Stomach smooth muscle (tissue), 2 donors: ENCODE measurements around the gene MKKS.

Experiments used
- H3K27ac ChIP-seq: one replicate; pipeline ENCODE4 v1.7.0; 2013; ENCODE audit warnings: mild to moderate bottlenecking, low read length, inconsistent platforms
- H3K27me3 ChIP-seq, 2 donors: one replicate each; pipeline ENCODE4 v1.7.0; 2013; ENCODE audit warnings: low read length in 2 of 2; ENCODE audit not compliant: insufficient read depth in 2 of 2, control insufficient read depth in 1 of 2
- H3K36me3 ChIP-seq, 2 donors: one replicate each; pipeline ENCODE4 v1.7.0; 2013; ENCODE audit warnings: low read length in 2 of 2; ENCODE audit not compliant: control insufficient read depth in 2 of 2, insufficient read depth in 2 of 2
- H3K4me1 ChIP-seq: one replicate; pipeline ENCODE4 v1.7.0; 2013; ENCODE audit warnings: low read length; ENCODE audit not compliant: control insufficient read depth, insufficient read depth
- H3K4me3 ChIP-seq, 2 donors: one replicate each; pipeline ENCODE4 v1.7.0; 2013; ENCODE audit warnings: low read length in 2 of 2
- H3K9ac ChIP-seq, 2 donors: one replicate each; pipeline ENCODE4 v1.7.0; 2013; ENCODE audit warnings: low read length in 2 of 2, mild to moderate bottlenecking in 1 of 2
- H3K9me3 ChIP-seq, 2 donors: one replicate each; pipeline ENCODE4 v1.7.0; 2013; ENCODE audit warnings: low read length in 2 of 2; ENCODE audit not compliant: control insufficient read depth in 2 of 2
- donor health status: healthy.
- donor health status: Pancreatic carcinoma.

The MKKS gene

DNA sequence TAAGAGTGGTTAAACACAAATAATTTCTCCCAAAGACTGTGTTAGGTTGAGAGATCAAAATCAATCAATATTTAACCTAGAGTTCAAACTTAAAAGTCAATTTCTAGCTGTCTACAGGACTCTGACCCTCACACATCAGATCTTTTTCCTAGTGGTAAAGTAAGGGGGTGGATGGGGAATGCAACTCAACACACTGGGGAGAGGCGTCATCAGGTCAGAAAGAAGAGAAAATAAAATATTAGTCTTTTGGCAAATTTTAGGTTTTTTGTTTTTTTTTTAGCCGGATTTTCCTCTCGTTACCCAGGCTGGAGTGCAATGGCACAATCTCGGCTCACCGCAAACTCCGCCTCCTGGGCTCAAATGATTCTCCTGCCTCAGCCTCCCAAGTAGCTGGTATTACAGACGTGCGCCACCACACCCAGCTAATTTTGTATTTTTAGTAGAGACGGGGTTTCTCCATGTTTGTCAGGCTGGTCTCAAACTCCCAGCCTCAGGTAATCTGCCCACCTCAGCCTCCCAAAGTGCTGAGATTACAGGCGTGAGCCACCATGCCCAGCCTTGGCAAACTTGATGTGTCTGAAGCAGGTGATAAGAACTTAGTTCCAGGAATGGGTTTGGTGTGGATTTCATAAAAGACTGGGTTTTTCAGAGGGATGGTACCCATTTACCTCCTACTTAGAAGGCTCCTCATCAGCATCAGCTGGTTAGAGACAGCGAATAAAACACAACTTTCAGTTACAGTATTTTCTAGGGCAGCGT lies 65.9 kb downstream of the MKKS start:
- Histone ChIP-seq H3K9ac (no peak overlapping the region), H3K27me3 (no peaks in the 10 kb centered on the region), H3K9me3 (no peaks in the 10 kb centered on the region), H3K27ac (no peak overlapping the region), H3K4me1 (no peaks in the 10 kb centered on the region), H3K36me3 (no peaks in the 10 kb centered on the region), H3K4me3 (no peak overlapping the region)

DNA sequence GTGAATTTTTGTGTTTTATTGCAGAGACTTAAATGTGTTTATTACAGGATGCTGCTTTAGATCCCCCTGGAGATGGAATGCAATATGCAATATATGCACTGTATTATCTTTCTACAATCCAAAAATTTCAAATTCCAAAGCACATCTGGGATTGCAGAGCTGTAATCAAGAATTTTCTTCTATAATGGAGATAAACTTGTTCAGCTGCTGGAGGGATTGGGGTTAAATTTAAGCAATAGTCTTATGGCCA lies 66.4 kb downstream of the MKKS start:
- H3K27ac ChIP-seq = no peak overlapping the region
- no peaks in the 10 kb centered on the region for H3K9me3 ChIP-seq
- H3K9ac ChIP-seq = no peak overlapping the region
- H3K27me3 ChIP-seq = no peaks in the 10 kb centered on the region
- no peak overlapping the region for H3K4me3 ChIP-seq
- no peaks in the 10 kb centered on the region for H3K36me3 ChIP-seq
- no peaks in the 10 kb centered on the region for H3K4me1 ChIP-seq

- H3K4me3 ChIP-seq = no peak overlapping the region
- no peaks in the 10 kb centered on the region for H3K36me3 ChIP-seq
- no peak overlapping the region for H3K27ac ChIP-seq
- no peak overlapping the region for H3K9ac ChIP-seq
- no peaks in the 10 kb centered on the region for H3K9me3 ChIP-seq
- H3K4me1 ChIP-seq = no peaks in the 10 kb centered on the region
- no peaks in the 10 kb centered on the region for H3K27me3 ChIP-seq
Measured at GRCh38 chr20:10366898-10367692, 66.9 kb downstream of the MKKS start.

DNA sequence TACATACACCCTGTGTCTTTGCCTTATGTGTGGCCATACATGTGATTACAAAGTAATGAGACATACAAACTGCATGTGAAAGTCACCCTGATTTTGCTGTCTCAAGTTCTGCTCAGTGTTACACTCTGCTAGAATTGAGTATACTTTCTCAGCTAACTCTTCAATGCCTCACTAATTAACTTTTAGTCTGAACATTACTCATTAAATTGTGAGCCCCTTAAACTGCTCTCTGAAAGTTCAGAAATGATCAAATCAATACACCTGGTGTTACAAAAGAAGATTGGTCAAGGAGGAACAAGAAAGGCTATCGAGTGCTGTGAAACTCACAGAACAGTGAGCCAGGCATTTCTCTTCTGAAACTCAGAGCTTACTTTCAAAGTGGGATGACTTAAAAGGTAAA lies 71.3 kb downstream of the MKKS start:
- H3K27me3 ChIP-seq = no peaks in the 10 kb centered on the region
- H3K27ac ChIP-seq = no peak overlapping the region

GRCh38 chr20:10360878-10361277 lies 73.1 kb downstream of the MKKS start:
- H3K36me3 ChIP-seq = no peaks in the 10 kb centered on the region
- no peak overlapping the region for H3K9ac ChIP-seq
- no peaks in the 10 kb centered on the region for H3K9me3 ChIP-seq
- H3K4me3 ChIP-seq = no peak overlapping the region
- H3K27me3 ChIP-seq = no peaks in the 10 kb centered on the region
- no peaks in the 10 kb centered on the region for H3K4me1 ChIP-seq
- no peak overlapping the region for H3K27ac ChIP-seq

More for the DNA sequence above, 71.3 kb downstream of the MKKS start:
- H3K4me3 ChIP-seq = no peak overlapping the region
- no peaks in the 10 kb centered on the region for H3K36me3 ChIP-seq
- no peak overlapping the region for H3K9ac ChIP-seq
- no peaks in the 10 kb centered on the region for H3K9me3 ChIP-seq
- no peaks in the 10 kb centered on the region for H3K4me1 ChIP-seq

GRCh38 chr20:10359621-10360040 lies 74.4 kb downstream of the MKKS start:
- H3K9ac ChIP-seq = no peak overlapping the region
- H3K4me3 ChIP-seq = no peak overlapping the region
- no peak overlapping the region for H3K27ac ChIP-seq
- no peaks in the 10 kb centered on the region for H3K36me3 ChIP-seq
- no peaks in the 10 kb centered on the region for H3K27me3 ChIP-seq
- H3K4me1 ChIP-seq = no peaks in the 10 kb centered on the region
- no peaks in the 10 kb centered on the region for H3K9me3 ChIP-seq

- Histone ChIP-seq H3K36me3 (no peaks in the 10 kb centered on the region), H3K27ac (no peak overlapping the region), H3K4me1 (no peaks in the 10 kb centered on the region), H3K9me3 (no peaks in the 10 kb centered on the region), H3K27me3 (no peaks in the 10 kb centered on the region), H3K4me3 (no peak overlapping the region), H3K9ac (no peak overlapping the region)
Measured at GRCh38 chr20:10357974-10358373, 76.0 kb downstream of the MKKS start.

DNA sequence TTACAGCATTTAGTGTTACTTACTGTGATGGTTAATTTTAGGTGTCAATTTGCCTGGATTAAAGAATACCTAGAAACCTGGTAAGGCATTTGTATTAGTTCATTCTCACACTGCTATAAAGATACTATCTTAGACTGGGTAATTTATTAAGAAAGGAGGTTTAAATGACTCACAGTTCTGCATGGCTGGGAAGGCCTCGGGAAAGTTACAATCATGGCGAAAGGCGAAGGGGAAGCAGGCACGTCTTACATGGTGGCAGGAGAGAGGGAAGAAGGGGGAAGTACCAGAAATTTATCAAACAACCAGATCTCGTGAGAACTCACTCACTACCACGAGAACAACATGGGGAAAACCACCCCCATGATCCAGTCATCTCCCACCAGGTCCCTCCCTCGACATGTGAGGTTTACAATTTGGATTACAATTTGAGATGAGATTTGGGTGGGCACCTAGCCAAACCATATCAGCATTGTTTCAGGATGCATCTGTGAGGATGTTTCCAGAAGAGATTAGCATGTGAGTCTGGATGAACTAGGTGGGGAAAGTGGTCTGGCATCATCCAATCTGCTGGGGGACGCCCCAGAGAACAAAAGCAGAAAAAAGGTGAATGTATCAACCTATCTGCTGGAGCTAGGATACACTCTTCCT lies 76.8 kb downstream of the MKKS start:
- Histone ChIP-seq H3K4me1 (no peaks in the 10 kb centered on the region), H3K27me3 (no peaks in the 10 kb centered on the region), H3K4me3 (no peak overlapping the region), H3K9me3 (no peaks in the 10 kb centered on the region), H3K27ac (no peak overlapping the region), H3K36me3 (no peaks in the 10 kb centered on the region), H3K9ac (no peak overlapping the region)

DNA sequence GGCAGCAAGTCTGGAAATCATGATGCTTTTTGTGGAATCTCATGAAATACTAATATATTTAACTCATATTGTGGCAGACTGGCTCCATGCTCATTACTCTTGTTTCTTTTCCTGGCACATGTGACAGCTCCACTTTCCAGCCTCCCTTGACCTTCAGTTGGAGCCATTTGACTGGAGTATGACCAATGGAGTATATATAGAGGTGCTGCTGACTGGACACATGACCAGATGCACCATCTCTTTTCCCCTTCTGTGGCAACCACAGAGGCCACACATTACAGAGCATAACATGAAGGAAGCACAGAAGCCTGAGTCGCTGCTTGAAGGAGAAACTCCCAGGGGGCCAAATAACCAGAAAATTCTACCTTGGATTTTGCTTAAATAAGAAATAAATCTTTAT lies 77.4 kb downstream of the MKKS start:
- no peak overlapping the region for H3K9ac ChIP-seq

DNA sequence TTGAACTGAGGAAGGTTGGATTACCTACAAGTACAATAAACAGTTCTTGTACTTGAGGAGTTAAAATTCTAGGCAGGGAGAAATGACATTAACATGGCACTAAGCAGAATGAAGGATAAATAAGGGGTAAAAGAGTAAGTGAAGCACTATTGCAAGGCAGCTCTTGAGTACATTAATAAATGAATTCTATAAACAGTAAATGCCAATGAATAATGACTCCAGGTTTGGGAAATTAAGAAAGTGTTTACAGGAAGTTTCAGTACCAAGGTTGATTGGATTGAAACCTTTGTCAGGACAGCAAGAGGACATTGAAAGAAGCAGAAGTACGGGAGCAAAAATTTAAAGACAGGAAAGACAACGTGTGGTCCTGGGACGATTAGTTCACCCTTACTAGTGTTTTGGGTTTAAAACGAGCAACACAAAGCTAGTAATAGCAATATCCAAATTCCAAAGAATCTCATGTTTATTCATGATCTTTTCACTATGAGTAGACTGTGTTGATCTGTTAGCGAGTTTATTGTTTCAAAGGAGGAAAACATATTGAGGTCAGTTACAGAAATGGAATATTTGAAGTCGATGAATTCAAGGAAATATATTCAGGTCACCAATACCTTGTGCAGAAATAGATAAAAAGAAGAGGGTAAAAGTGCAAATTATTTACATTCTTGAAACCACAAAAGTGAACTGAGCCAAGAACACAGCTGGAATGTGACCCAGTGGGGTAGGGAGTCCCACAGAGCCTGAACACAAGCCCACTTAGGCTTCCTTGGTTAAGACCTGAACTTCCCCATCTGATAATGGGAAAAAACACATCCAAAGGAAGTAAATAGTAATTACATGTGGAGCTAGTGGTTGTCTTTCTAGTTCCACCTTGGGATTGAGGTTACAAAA lies 80.8 kb downstream of the MKKS start:
- Histone ChIP-seq H3K9ac (no peak overlapping the region), H3K4me1 (no peaks in the 10 kb centered on the region), H3K4me3 (no peak overlapping the region), H3K36me3 (no peaks in the 10 kb centered on the region), H3K27me3 (no peaks in the 10 kb centered on the region), H3K9me3 (no peaks in the 10 kb centered on the region), H3K27ac (no peak overlapping the region)

More for the DNA sequence above, 77.4 kb downstream of the MKKS start:
- Histone ChIP-seq H3K27me3 (no peaks in the 10 kb centered on the region), H3K36me3 (no peaks in the 10 kb centered on the region), H3K4me3 (no peak overlapping the region), H3K4me1 (no peaks in the 10 kb centered on the region), H3K27ac (no peak overlapping the region), H3K9me3 (no peaks in the 10 kb centered on the region)
